Endometrial microvascular endothelial cells (primary cell): ENCODE data around the gene MACO1. TPM values are rescaled to one million over a fixed set of nuclear protein-coding genes. Genes with fewer than 3 reads are reported as not detected.
"Not testable (repeated sequence)": the region's sequence is repeated elsewhere in the genome, so short reads cannot be mapped to it uniquely, and the experiment has no call there.

Source experiments
- in situ Hi-C: cut with HindIII; loops from 2 replicates; pipeline ENCODE4 v1.10.0; 2017; ENCODE audit warnings: low sequenced_read_pairs, low pct_unique_long_range_greater_than_20kb; ENCODE audit errors: inconsistent ontology term
- total RNA-seq: library from RNA; depleted of rRNA; stranded (reverse); fragments of >200 nt; gene quantifications from one replicate; pipeline ENCODE4 v1.2.3, GENCODE V29; 2015; ENCODE audit errors: inconsistent ontology term

MACO1 gene
- total RNA-seq, 1 donor from 2014 or later = 15.0 TPM

DNA sequence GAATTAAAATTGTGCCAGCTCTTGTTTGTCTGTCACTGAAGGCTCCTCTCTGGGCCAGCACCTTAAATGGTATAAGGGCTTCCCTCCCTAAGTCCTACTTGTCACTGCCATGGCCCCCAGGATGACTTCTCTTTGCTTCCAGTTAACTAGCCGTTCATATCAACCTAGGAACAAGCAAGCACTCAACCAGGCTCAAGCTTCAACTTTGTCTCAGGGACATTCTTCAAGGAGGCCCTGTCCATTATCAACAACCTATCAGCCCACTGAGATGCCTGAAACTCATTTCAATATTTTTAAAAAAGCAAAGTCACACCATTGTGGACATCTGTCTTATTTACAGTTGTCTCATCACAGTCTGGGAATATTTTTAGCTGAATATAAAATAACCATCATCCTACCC, 11.4 kb upstream of the MACO1 start:
- in situ Hi-C loops = not testable (repeated sequence)

DNA sequence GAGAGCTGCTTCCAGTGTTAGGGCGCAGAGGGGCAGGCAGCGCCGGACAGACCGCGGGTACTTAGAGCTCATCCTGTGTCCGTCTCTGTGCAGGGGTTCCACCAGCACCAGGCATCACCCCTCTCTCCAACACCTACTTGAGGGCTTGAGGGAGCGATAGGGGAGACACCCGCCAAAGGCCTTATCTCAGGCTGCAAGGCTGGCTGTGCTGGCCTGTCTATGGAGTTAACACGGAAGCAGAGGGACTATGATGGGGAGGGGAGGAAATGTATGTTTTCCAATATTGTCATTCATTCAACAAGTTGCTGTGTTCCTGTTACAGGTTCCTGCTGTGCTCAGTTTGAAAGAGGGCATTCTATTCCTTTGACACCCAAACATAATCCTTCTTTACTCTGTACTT, 10.0 kb upstream of the MACO1 start, which contains the start of gene RHCE:
Gene RHCE, minus strand, starts transcription at position 111 of the 400 bp plus-strand sequence. Its CDS starts 39 bp downstream, at position 72.
- in situ Hi-C loops = not testable (repeated sequence)

DNA sequence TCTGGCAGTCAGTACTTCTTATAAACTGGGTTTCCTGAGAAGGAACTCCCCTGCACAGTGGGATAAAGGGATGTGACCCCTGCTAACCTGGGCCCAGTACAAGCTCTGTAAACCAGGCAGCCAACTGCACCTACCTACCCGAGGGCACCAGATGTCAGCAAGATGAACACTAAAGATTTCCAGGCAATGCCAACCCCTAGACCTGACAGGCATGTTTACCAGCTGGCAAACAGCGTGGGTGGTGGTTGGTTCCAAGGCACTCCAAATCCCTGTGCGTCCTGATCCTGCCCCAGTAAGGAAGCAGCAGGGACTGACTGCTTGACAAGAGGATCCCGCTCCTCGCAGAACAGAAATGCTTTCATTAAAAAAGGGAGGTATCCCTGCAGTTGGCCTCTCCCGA, 7.5 kb upstream of the MACO1 start:
- in situ Hi-C loops = not testable (repeated sequence)

DNA sequence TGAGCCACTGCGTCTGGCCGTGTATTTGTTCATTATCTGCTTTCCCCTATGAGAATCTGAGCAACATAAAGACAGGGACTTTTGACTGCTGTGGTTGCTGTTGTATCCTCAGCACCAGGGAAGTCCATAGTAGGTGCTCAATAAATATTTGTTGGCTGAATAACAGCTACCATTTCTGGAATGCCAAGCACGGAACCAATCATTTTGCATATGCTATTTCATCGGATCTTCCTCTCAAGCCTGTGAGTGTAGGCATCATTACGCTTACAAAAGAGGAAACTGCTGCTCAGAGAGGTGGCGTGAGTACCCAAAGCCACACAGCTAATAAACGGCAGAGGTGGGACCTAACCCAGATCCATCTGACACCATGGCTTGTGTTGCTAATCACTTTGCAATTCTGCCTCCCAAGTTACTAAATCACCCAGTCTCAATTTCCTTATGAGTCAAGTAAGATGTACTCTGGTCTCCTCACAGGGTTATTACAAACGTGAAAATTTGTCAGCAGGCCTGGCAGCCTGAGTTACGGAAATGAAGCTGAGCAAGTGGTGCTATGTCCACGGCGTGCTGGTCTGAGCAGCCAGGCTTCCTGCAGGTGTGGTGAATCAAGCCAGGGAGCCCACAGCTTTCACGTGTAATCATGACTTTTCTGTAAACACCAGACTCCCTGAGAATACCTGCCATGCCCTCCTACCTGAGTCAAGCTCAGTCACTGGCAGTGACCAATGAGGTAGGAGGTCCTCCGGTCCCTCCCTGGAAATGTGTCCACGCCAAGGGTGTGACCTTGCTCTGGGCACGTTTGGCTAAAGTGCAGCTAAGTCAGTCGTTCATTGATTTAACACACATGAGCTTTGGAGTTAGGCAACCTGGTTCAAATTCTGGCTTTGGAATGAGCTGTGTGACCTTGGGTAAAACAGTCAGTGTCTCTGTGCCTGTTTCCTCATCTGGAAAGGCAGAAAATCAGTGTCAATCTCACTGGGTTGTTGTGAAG, 5.3 kb upstream of the MACO1 start:
- in situ Hi-C loops = no loop called here

DNA sequence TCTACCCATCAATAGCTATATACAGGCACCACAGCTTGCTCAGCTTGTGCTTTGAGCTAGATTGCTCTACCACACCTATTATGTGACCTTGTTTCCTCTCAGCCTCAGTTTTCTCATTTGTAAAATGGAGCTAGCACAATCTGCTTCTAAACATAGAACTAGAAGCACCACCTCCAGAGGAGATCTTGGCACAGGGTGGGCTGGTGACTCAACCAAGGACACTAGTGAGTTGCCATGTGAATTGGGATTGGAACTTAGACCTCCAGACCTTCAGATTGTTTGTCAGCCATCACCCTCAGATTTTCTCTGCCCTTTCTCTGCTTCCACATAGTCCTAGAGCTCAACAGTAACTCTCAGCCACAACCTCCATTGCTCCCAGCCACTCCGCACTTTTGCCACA, 3.0 kb upstream of the MACO1 start:
- in situ Hi-C loops = no loop called here

DNA sequence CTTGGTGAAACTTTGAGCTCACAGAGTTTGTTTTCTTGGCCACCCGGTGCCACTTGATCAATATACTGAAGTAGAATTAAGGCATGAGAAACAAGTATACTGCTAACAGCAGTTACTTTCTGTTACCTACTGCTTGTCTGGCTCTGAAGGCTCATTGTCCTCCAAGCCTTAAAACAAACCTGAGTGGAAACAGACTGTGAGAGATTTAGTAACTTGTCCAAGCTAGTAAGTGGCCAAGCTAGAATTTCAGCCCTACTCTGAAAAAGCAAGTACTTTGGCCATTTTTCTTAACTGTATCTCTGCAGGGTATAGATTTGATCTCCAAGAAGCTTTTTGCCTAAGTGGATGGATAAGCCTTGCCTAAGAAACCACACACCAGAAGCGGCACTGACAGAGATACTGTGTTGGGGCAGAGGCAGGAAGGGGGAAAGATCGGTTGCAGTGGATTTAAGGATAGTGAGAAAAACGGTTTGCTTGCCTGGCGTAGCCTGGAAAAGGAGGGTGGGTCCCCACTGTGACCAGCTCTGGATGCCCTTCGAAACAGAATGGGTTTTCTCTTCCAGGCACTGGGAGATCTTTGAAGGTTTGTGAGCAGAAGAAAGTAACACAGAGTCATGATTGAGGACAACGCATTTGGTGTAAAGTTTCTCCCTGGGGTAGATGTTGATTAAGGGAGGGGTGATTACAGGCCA, 2.1 kb upstream of the MACO1 start:
- in situ Hi-C loops = no loop called here

DNA sequence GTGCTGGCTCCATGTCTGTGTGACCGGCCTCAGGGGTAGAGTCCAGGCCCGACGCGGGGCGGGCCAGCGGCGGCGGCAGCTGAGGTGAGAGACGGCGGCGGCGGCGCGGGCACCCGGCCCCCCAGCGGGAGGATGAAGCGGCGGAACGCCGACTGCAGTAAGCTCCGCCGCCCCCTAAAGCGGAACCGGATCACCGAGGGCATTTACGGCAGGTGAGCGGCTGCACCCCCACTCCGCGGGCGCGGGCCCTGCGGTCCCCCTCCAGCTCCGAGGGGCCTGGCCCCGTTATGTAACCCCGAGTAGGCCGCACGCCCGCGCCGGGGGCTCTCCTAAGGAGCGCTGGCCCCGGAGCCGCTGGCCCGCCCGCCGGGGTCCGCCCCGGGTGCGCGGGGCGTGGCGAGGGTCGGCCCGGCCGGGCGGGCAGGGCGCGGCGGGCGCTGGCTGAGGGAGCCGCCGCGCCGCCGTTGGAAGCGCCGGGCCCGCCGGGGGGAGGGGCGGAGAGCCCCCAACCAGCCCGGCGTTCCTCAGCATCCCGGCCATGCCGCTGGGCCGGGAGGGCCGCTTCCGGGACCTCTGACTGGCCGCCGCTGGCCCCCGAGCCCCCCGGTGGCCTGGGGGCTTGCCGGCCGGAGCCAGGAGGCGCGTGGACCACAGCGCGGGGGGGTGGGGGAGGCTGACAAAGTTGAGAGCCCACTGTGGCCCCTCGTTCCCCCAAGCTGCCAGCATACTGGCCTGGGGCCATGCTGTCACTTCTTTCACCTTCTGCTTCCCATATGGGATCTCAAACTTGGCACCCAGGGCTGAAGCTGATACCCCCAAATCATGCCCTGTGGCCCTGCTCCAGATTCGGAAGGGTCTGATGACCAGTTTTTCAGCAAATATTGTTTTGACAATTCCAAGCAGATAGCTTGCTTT, 527 bp downstream of the MACO1 start:
- in situ Hi-C loops = no loop called here

DNA sequence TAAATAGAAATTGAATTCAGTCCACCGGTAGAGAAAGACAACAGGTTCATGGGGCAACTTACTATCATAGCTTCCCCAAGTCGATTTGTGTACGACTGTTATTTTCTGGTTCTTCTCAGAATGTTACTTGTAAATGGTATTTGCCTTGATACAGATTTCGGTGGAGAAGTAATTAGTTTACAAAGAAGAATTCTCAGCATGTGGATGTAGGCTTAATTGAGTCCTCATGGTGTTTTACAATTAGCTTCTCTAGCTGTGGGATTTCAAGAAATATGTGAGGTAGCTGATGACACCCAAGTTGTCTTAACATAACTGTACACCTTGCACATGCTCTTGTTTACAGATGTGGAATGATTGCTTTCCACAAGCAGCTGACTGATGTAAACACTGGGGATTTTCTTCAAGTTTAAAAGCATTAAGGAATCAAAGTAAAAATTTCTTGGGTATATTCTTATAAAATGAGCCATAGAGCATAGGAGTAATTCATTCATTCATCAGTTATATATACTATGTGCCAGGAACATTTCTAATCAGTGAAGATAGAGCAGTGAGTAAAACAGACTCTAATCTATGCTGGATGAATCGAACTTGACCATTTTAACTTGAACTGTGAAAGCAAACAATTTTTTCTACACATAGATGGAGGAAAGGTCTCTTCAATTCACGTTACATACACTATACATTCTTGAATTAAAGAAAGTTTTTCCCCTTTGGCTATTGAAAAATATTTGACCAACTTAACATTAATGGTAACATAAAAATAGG, 1.4 kb downstream of the MACO1 start:
- in situ Hi-C loops = no loop called here

DNA sequence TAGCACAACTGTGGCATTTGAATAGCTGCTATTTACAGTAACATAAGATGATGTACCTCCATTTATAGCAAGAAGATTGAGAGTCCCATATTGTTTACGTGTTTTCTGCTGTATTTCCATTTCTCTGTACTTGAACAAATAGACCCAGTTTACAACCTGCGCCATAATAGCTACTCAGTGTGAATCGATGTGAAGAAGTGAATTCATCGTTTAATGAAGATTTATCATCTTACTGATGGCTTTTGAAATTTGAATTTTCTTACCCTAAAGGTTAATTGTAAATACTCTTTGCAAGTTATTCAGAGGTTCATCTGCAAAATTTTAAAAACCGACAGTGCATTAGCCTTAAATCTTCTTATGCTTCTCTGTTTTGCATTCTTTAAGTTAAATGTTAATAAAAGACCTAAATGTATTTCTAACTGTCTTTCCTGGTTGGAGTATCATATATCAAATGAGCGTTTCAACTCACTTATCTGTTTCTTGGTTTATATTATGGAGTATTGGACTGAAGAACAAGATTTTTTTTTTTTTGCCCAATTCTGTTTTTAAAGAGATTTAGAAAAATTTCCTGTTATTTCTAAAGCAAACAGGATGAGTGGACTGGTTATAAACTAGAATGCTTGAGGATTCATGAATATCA, 2.2 kb downstream of the MACO1 start:
- in situ Hi-C loops = no loop called here

DNA sequence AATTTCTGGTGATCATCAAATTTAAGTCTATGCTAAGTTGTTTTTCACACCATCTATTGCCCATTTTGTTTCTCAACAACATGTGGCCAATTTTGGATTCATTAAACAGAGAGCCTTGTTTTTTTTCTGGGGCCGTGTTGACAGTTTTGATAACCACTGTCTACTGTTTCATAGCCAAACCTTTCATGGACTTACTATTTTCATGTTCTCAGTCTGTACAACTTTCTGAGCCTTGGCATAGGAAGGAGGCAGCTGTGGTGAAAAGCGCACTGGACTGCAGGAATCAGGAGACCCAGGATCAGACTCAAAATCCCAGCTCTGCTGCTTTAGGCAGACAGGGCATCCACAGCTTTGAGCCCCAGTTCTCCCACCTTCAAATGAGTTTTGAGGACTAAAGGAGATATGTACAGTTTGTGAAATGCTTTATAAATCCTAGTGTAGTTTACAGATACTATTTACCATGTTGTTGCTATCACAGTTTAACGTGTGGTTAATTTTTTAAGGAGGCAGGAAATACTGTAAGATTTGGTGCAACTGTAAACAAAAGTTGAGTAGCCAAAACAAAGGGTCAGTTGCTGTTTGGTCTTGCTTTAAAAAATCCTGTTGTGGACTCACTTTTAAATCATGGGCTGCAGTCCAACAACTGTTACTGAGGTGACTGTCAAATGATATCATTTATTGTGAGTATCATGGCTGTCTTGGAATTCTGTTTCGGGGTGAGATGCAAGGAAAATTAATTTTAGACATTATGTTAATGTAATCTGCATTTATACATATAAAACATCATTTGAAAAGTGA, 2.9 kb downstream of the MACO1 start:
- in situ Hi-C loops = no loop called here

DNA sequence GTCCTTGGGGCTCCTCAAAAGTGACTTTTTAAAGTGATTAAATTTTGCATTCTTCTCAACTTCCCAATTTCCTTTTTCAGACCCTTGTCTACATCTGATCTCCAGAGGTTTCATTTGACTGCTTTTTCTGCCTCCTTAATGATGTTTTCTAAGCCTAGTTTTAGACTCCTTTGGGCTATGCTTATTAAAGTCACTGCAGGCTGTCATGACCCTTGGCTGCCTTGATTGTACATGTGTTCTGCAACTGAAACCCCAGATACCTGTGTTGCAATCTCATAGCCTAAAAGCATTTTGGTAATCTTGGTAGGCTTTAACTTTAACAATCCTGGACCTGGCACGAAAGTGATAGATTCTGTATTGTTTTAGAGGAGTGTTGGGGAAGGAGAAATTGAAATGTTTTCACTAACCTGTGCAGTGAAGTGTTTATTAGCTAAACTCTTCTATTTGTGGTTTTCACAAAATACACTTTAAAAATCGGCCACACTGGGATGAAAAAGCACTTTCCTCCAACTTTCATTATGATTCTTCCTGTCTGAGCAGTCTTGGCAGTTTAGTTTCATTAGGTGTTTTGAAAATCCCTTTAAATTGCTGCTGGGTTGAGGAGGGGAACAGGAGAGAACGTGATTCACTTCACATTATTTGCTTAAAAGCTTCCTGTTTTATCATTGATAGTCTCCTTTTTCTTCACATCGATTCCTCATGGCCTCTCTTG, 4.9 kb downstream of the MACO1 start:
- in situ Hi-C loops = no loop called here

DNA sequence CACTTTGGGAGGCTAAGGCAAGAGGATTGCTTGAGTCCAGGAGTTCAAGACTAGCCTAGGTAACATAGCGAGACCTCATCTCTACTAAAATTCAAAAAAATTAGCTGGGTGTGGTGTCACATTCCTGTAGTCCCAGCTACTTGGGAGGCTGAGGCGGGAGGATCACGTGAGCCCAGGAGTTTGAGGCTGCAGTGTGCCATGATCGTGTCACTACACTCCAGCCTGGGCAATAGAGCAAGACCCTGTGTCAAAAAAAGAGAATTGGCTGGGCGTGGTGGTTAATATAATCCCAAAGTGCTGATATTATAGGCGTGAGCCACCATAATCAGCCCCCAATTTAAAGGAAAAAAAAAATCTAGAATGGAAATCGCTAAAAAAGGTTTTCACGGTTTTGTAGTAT, 7.0 kb downstream of the MACO1 start:
- in situ Hi-C loops = no loop called here

DNA sequence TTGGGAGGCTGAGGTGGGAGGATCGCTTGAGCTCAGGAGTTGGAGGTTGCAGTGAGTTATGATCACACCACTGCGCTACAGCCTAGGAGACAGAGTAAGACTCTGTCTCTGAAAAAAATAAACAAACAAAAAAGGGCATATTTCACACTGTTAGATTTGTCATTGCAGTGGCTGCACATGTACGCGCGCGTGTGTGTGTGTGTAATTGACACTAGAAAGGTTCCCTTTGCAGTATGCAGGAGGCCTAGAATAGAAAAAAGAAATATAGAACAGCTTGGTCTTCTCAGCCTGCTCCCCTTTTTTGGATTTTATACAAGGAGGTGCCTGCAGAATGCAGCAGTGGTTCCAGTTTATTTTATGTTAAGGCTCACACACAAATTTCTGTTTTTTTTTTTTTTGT, 8.6 kb downstream of the MACO1 start:
- in situ Hi-C loops = no loop called here

DNA sequence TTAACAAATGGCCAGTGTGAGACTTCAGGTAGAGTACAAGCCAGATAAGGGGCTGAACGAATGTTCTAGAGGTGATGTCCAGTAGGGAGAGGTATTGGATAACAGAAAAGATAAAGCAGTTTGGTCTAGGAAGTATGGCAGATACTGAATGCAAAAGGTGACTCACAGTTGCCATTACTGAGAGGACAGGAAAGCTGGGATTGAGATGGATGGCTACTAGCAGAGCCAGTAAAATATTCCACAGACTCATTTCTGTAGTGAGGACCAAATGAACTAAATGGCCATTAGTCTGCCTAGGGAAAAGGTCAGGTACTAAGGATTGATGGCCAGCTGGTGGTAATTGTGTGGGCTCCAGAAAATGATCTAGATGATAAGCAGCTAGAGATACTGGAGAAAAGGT, 11.5 kb downstream of the MACO1 start:
- in situ Hi-C loops = no loop called here

DNA sequence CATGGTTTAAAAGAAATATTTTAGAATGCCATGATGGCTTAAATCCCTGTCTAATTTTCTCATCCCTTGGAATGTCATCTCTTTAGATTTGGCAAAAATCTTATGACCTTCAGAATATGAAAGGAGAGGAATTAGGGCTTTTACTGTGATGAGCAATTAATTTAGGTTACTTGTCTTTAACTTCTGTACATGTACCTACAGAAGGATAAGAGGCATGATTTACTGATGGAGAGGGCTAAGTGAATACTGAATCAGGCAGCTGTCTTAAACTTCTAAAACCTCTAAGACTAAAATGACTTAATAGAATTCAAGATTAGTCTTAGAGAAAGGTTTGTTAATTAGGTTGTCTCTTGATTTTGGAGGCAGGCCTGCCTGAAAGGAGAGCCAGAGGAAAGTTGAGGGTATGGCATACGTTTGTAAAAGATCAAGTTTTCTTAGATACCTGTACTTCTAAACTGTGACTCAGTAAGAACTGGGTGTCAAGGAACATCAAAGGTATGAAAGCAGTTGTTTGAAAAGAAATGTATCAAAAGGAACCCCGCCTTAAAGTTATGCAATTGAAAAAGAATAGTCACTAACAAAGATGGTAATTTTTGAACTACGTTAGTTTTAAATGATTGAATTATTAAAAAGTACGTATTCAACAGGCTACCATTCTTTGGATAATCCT, 12.5 kb downstream of the MACO1 start:
- in situ Hi-C loops = no loop called here

DNA sequence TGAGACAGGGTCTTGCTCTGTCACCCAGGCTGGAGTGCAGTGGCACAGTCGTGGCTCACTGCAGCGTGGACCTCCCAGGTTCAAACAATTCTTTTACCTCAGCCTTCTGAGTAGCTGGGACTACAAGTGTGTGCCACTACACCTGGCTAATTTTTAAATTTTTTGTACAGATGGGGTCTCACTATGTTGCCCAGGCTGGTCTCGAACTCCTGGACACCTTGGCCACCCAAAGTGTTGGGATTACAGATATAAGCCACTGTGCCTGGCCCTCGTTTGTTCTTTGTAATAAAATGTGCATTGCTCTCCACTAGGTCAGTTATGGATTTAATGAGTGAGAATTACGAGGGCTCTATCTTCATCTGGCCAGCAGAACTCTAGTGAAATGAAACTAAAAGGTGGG, 13.9 kb downstream of the MACO1 start:
- in situ Hi-C loops = not testable (repeated sequence)
